Lower leg skin (tissue), 3 donors: ENCODE data around the gene HIBCH.

ENCODE experiments used
- POLR2A ChIP-seq, 2 donors: fragments of 450-650 bp; IDR thresholded peaks; one replicate each; pipeline ENCODE4 v1.6.1; 2016 to 2017; ENCODE audit warnings: antibody characterized with exemption in 2 of 2, mild to moderate bottlenecking in 1 of 2, moderate library complexity in 1 of 2
- TF ChIP-seq, protein P1 (sequence below), 3 donors: fragments of 450-650 bp; IDR thresholded peaks; one replicate each; pipeline ENCODE4 v1.5.1; 2016; ENCODE audit warnings: antibody characterized with exemption in 3 of 3, mild to moderate bottlenecking in 3 of 3, moderate library complexity in 2 of 3

DNA sequence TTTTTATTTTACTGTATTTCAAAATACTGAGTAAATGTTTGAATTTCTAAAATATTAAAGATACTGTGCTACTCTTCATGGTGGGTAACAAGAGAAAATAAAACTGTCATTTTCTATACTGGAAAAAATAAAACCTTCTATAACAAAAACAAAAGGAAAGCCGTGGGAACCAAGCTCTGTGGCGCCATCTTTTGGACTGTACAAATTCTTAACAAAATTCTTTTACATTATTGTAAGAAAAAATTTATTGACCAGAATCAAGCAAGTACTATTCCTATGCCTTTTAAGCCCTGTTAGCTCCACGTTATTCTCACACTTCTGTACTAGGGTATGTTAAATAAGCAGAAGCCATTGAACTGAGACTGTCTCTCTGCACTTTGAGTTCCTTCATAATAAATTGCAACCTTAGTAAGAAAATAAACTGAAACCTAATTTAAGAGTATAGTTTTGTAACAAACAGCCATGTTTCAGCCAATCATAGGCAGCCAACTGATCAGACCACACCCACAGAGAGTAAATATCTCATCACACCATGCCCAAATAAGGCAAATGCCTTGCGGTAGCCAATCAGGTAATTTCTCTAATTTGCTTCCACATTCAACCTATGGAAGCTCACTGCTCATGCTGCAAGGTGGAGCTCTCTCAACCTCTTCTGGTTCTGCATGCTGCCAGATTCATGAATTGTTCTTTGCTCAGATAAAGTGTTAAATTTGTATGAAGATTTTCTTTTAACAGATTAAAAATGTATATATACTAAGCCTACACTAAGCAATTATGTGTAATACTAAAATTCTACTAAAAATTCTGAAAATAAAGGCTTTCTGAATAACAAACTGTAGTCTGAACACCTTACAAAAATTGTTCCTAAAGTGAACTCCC, 42.2 kb downstream of the HIBCH start:
- TF ChIP-seq, protein P1, sequence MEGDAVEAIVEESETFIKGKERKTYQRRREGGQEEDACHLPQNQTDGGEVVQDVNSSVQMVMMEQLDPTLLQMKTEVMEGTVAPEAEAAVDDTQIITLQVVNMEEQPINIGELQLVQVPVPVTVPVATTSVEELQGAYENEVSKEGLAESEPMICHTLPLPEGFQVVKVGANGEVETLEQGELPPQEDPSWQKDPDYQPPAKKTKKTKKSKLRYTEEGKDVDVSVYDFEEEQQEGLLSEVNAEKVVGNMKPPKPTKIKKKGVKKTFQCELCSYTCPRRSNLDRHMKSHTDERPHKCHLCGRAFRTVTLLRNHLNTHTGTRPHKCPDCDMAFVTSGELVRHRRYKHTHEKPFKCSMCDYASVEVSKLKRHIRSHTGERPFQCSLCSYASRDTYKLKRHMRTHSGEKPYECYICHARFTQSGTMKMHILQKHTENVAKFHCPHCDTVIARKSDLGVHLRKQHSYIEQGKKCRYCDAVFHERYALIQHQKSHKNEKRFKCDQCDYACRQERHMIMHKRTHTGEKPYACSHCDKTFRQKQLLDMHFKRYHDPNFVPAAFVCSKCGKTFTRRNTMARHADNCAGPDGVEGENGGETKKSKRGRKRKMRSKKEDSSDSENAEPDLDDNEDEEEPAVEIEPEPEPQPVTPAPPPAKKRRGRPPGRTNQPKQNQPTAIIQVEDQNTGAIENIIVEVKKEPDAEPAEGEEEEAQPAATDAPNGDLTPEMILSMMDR (IDR thresholded peaks at IDR 0.05) = no peak
- no peak for TF ChIP-seq POLR2A (IDR thresholded peaks at IDR 0.05)
